ENCODE results near the gene MPPED1. TPM values are rescaled to one million over a fixed set of nuclear protein-coding genes. Genes with fewer than 3 reads are reported as not detected.

MPPED1 gene
- total RNA-seq, 1 experiment from 2014 or later = not detected

GRCh38 chr22:43515411-43515810 lies 103.6 kb downstream of the MPPED1 start:
- CTCF ChIA-PET = interaction anchor here (0.6 to 0.7 kb wide), 2 partner anchors 739 to 1111 kb away, joined by 3 read pairs; no protein-coding TSS in a partner anchor
- Mint-ChIP-seq H3K9me3 (ENCODE audit: unreplicated experiment) (no peaks in the 10 kb centered on the region), H3K27me3 (ENCODE audit: insufficient read depth, unreplicated experiment) (peaks cover 20% of the 10 kb centered on the region), H3K4me1 (ENCODE audit: insufficient read depth, unreplicated experiment) (no peaks in the 10 kb centered on the region), H3K27ac (ENCODE audit: low read depth, unreplicated experiment) (no peak overlapping the region), H3K4me3 (ENCODE audit: unreplicated experiment) (no peak overlapping the region), H3K36me3 (ENCODE audit: insufficient read depth, unreplicated experiment) (peaks cover 5% of the 10 kb centered on the region)
- POLR2A ChIA-PET = no interaction called here
- TF ChIP-seq CTCF (IDR thresholded peaks at IDR 0.05; ENCODE audit: unreplicated experiment) = no peak
- intact Hi-C loops (cut with micrococcal nuclease) = no loop called here
- no peak for DNase-seq (ENCODE audit: unreplicated experiment)
- no TSS peak for BruUV-seq (replicated peaks)

- ChIA-PET POLR2A (no interaction called here), CTCF (no interaction called here)
- Mint-ChIP-seq H3K9me3 (ENCODE audit: unreplicated experiment) (no peaks in the 10 kb centered on the region), H3K4me1 (ENCODE audit: insufficient read depth, unreplicated experiment) (no peaks in the 10 kb centered on the region), H3K36me3 (ENCODE audit: insufficient read depth, unreplicated experiment) (peaks cover 5% of the 10 kb centered on the region), H3K4me3 (ENCODE audit: unreplicated experiment) (no peak overlapping the region), H3K27me3 (ENCODE audit: insufficient read depth, unreplicated experiment) (peaks cover 25% of the 10 kb centered on the region), H3K27ac (ENCODE audit: low read depth, unreplicated experiment) (no peak overlapping the region)
- no TSS peak for BruUV-seq (replicated peaks)
- intact Hi-C loops (cut with micrococcal nuclease) = no loop called here
- DNase-seq (ENCODE audit: unreplicated experiment) = no peak
- TF ChIP-seq CTCF (IDR thresholded peaks at IDR 0.05; ENCODE audit: unreplicated experiment) = no peak
These were observed 104.1 kb downstream of the MPPED1 start for GRCh38 chr22:43515902-43516301.

- intact Hi-C loops (cut with micrococcal nuclease) = no loop called here
- no peaks in the 10 kb centered on the region for H3K4me1 Mint-ChIP-seq (ENCODE audit: insufficient read depth, unreplicated experiment)
- ChIA-PET POLR2A (no interaction called here), CTCF (no interaction called here)
- peaks cover 5% of the 10 kb centered on the region for H3K36me3 Mint-ChIP-seq (ENCODE audit: insufficient read depth, unreplicated experiment)
- BruUV-seq (replicated peaks) = no TSS peak
- no peak for TF ChIP-seq CTCF (IDR thresholded peaks at IDR 0.05; ENCODE audit: unreplicated experiment)
- no peak for DNase-seq (ENCODE audit: unreplicated experiment)
- no peaks in the 10 kb centered on the region for H3K9me3 Mint-ChIP-seq (ENCODE audit: unreplicated experiment)
- H3K4me3 Mint-ChIP-seq (ENCODE audit: unreplicated experiment) = no peak overlapping the region
- H3K27me3 Mint-ChIP-seq (ENCODE audit: insufficient read depth, unreplicated experiment) = peaks cover 26% of the 10 kb centered on the region
- H3K27ac Mint-ChIP-seq (ENCODE audit: low read depth, unreplicated experiment) = no peak overlapping the region
These were observed 104.6 kb downstream of the MPPED1 start for GRCh38 chr22:43516386-43516785.

GRCh38 chr22:43516996-43517635 lies 105.3 kb downstream of the MPPED1 start:
- no peak for TF ChIP-seq CTCF (IDR thresholded peaks at IDR 0.05; ENCODE audit: unreplicated experiment)
- intact Hi-C loops (cut with micrococcal nuclease) = no loop called here
- peaks cover 5% of the 10 kb centered on the region for H3K36me3 Mint-ChIP-seq (ENCODE audit: insufficient read depth, unreplicated experiment)
- no TSS peak for BruUV-seq (replicated peaks)
- ChIA-PET CTCF (interaction anchor here (0.7 kb wide), 1 partner anchor 9 kb away, joined by 3 read pairs; no protein-coding TSS in a partner anchor), POLR2A (no interaction called here)
- DNase-seq (ENCODE audit: unreplicated experiment) = no peak
- no peak overlapping the region for H3K4me3 Mint-ChIP-seq (ENCODE audit: unreplicated experiment)
- H3K4me1 Mint-ChIP-seq (ENCODE audit: insufficient read depth, unreplicated experiment) = no peaks in the 10 kb centered on the region
- no peak overlapping the region for H3K27ac Mint-ChIP-seq (ENCODE audit: low read depth, unreplicated experiment)
- H3K9me3 Mint-ChIP-seq (ENCODE audit: unreplicated experiment) = no peaks in the 10 kb centered on the region
- peaks cover 26% of the 10 kb centered on the region for H3K27me3 Mint-ChIP-seq (ENCODE audit: insufficient read depth, unreplicated experiment)

Measured in MCF 10A (cell line).